HEK293 (cell line): Measurements from ENCODE around the gene SAT1.

Experiments used
- BCL11B ChIP-seq: fragments of 450-650 bp; formaldehyde crosslinking; IDR thresholded peaks from 2 replicates; pipeline ENCODE4 v1.5.1; 2016; ENCODE audit warnings: low read depth, missing biosample characterization, missing genetic modification characterization
- GLIS1 ChIP-seq: fragments of 450-650 bp; formaldehyde crosslinking; IDR thresholded peaks from 2 replicates; pipeline ENCODE4 v1.5.1; 2016; ENCODE audit warnings: missing biosample characterization, missing genetic modification characterization
- HOXA7 ChIP-seq: sonication (generic); formaldehyde crosslinking; IDR thresholded peaks from 2 replicates; pipeline ENCODE4 v1.8.1; 2022; ENCODE audit warnings: missing genetic modification reagents, borderline replicate concordance
- KLF7 ChIP-seq: fragments of 450-650 bp; formaldehyde crosslinking; IDR thresholded peaks from 2 replicates; pipeline ENCODE4 v1.5.1; 2016; ENCODE audit warnings: missing biosample characterization, missing genetic modification characterization, borderline replicate concordance
- PRDM1 ChIP-seq: fragments of 450-650 bp; formaldehyde crosslinking; IDR thresholded peaks from 2 replicates; pipeline ENCODE4; 2016; ENCODE audit warnings: missing biosample characterization, missing genetic modification characterization
- TCF7L2 ChIP-seq: IDR thresholded peaks from 2 replicates; pipeline ENCODE4 v1.6.1; 2011; ENCODE audit warnings: low read depth, mild to moderate bottlenecking, inconsistent platforms, low read length, moderate library complexity, borderline replicate concordance
- ZBTB20 ChIP-seq: fragments of 450-650 bp; formaldehyde crosslinking; IDR thresholded peaks from 2 replicates; pipeline ENCODE4 v1.5.1; 2016; ENCODE audit warnings: missing biosample characterization, missing genetic modification characterization
- ZFP69B ChIP-seq: fragments of 450-650 bp; formaldehyde crosslinking; IDR thresholded peaks from 2 replicates; pipeline ENCODE4 v1.5.1; 2016; ENCODE audit warnings: missing biosample characterization, missing genetic modification characterization
- ZIC2 ChIP-seq: fragments of 450-650 bp; formaldehyde crosslinking; IDR thresholded peaks from 2 replicates; pipeline ENCODE4 v1.5.1; 2016; ENCODE audit warnings: missing biosample characterization, missing genetic modification characterization
- ZNF114 ChIP-seq: fragments of 450-650 bp; formaldehyde crosslinking; IDR thresholded peaks from 2 replicates; pipeline ENCODE4 v1.5.0; 2017; ENCODE audit warnings: missing biosample characterization, missing genetic modification characterization
- ZNF121 ChIP-seq: fragments of 450-650 bp; formaldehyde crosslinking; IDR thresholded peaks from 2 replicates; pipeline ENCODE4 v1.5.1; 2016; ENCODE audit warnings: missing biosample characterization, missing genetic modification characterization
- ZNF132 ChIP-seq: fragments of 450-650 bp; formaldehyde crosslinking; IDR thresholded peaks from 2 replicates; pipeline ENCODE4 v1.5.1; 2017; ENCODE audit warnings: missing biosample characterization, missing genetic modification characterization, borderline replicate concordance
- ZNF140 ChIP-seq: fragments of 450-650 bp; formaldehyde crosslinking; IDR thresholded peaks from 2 replicates; pipeline ENCODE4 v1.5.1; 2016; ENCODE audit warnings: missing biosample characterization, missing genetic modification characterization
- ZNF146 ChIP-seq: fragments of 450-650 bp; formaldehyde crosslinking; IDR thresholded peaks from 2 replicates; pipeline ENCODE4 v1.5.1; 2016; ENCODE audit warnings: missing biosample characterization, missing genetic modification characterization
- ZNF223 ChIP-seq: fragments of 450-650 bp; formaldehyde crosslinking; IDR thresholded peaks from 2 replicates; pipeline ENCODE4 v1.5.1; 2016; ENCODE audit warnings: missing biosample characterization, missing genetic modification characterization
- ZNF292 ChIP-seq: fragments of 450-650 bp; formaldehyde crosslinking; IDR thresholded peaks from 2 replicates; pipeline ENCODE4 v1.5.1; 2016; ENCODE audit warnings: low read depth, missing biosample characterization, missing genetic modification characterization, borderline replicate concordance
- ZNF366 ChIP-seq: fragments of 450-650 bp; formaldehyde crosslinking; conservative IDR thresholded peaks from 2 replicates; pipeline ENCODE4 v1.5.1; 2016; ENCODE audit warnings: missing biosample characterization, missing genetic modification characterization
- ZNF404 ChIP-seq: fragments of 450-650 bp; formaldehyde crosslinking; IDR thresholded peaks from 2 replicates; pipeline ENCODE4 v1.5.1; 2017; ENCODE audit warnings: missing biosample characterization, missing genetic modification characterization
- ZNF514 ChIP-seq: fragments of 450-650 bp; formaldehyde crosslinking; IDR thresholded peaks from 2 replicates; pipeline ENCODE4 v1.5.1; 2016; ENCODE audit warnings: missing biosample characterization, missing genetic modification characterization
- ZNF621 ChIP-seq: fragments of 450-650 bp; formaldehyde crosslinking; IDR thresholded peaks from 2 replicates; pipeline ENCODE4 v1.5.1; 2017; ENCODE audit warnings: missing biosample characterization, missing genetic modification characterization
- ZNF626 ChIP-seq: fragments of 450-650 bp; sonication (Bioruptor Pico); formaldehyde crosslinking; IDR thresholded peaks from 2 replicates; pipeline ENCODE4 v1.5.1; 2018; ENCODE audit warnings: missing biosample characterization, missing genetic modification characterization, inconsistent platforms
- ZNF76 ChIP-seq: fragments of 450-650 bp; formaldehyde crosslinking; IDR thresholded peaks from 2 replicates; pipeline ENCODE4; 2016; ENCODE audit warnings: low read depth, missing biosample characterization, missing genetic modification characterization, borderline replicate concordance
- ZSCAN30 ChIP-seq: fragments of 450-650 bp; IDR thresholded peaks from 2 replicates; pipeline ENCODE4 v1.5.1; 2018; ENCODE audit warnings: missing biosample characterization, mild to moderate bottlenecking, missing genetic modification characterization, moderate library complexity
- ZSCAN4 ChIP-seq: fragments of 450-650 bp; formaldehyde crosslinking; IDR thresholded peaks from 2 replicates; pipeline ENCODE4 v1.5.1; 2017; ENCODE audit warnings: missing biosample characterization, missing genetic modification characterization
- ZXDB ChIP-seq: fragments of 450-650 bp; formaldehyde crosslinking; IDR thresholded peaks from 2 replicates; pipeline ENCODE4 v1.5.1; 2016; ENCODE audit warnings: missing biosample characterization, missing genetic modification characterization
- TF ChIP-seq, protein P1 (sequence below): fragments of 450-650 bp; formaldehyde crosslinking; IDR thresholded peaks from 2 replicates; pipeline ENCODE4 v1.5.1; 2016; ENCODE audit warnings: missing biosample characterization, missing genetic modification characterization
- TF ChIP-seq, protein P2 (sequence below): fragments of 450-650 bp; formaldehyde crosslinking; IDR thresholded peaks from 2 replicates; pipeline ENCODE4 v1.5.1; 2016; ENCODE audit warnings: missing biosample characterization, missing genetic modification characterization
- TF ChIP-seq, protein P3 (sequence below): fragments of 450-650 bp; formaldehyde crosslinking; IDR thresholded peaks from 2 replicates; pipeline ENCODE4 v1.5.1; 2017; ENCODE audit warnings: missing biosample characterization, missing genetic modification characterization
- TF ChIP-seq, protein P4 (sequence below): fragments of 450-650 bp; formaldehyde crosslinking; IDR thresholded peaks from 2 replicates; pipeline ENCODE4 v1.5.1; 2016; ENCODE audit warnings: missing biosample characterization, missing genetic modification characterization

Gene SAT1

DNA sequence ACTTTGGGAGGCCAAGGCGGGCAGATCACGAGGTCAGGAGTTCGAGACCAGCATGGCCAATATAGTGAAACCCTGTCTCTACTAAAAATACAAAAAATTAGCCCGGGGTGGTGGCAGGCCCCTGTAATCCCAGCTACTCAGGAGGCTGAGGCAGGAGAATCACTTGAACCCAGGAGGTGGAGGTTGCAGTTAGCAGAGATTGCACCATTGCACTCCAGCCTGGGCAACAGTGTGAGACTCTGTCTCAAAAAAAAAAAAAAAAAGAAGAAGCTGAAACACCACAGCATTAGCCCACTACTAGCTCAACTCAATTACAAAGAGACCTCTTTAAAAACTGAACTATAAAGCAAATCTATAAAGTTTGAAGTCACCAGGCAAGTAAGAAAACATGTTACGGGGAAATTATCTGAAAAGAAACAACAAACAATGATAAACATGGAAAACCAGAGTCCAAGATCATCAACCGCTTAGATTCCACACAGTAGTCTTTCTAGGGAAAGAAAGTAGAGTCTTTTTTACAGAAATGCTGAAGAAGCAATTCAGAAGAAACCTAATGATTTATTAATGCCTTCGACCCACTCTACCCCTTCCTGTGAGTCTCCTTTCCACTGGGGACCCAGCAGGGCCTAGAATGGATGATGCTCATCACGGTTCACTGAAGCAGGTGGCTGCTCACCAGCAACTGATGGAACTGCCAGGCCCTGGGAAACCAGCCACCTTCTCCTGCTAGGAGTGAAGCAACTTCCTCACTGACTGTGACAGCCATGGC, 6.6 kb downstream of the SAT1 start (continued):
- TF ChIP-seq PRDM1 (tag by site-specific recombination) (no peak), ZNF114 (tag by site-specific recombination) (no peak), ZNF514 (tag by site-specific recombination) (no peak), ZSCAN4 (tag by site-specific recombination) (no peak), ZNF140 (no peak), ZXDB (tag by site-specific recombination) (no peak; the same call in 1 of the 2 replicates), ZNF626 (tag by site-specific recombination) (no peak), ZNF404 (tag by site-specific recombination) (no peak), BCL11B (0 out of 2 replicates have a peak, but pooled peaks have one; percentile 16), ZIC2 (tag by site-specific recombination) (peak; percentile 80), ZNF76 (0 out of 2 replicates have a peak, but pooled peaks have one; percentile 8), ZSCAN30 (tag by site-specific recombination) (peak; percentile 32; the same call in 1 of the 2 replicates), ZNF146 (tag by site-specific recombination) (no peak), ZNF121 (tag by site-specific recombination) (peak; percentile 96), ZBTB20 (tag by site-specific recombination) (peak; percentile 55), GLIS1 (tag by site-specific recombination) (peak; percentile 56), ZNF292 (no peak), ZNF621 (tag by site-specific recombination) (no peak), TCF7L2 (no peak), ZFP69B (tag by site-specific recombination) (peak; percentile 54; the same call in 1 of the 2 replicates), HOXA7 (CRISPR knock-in tag) (no peak), ZNF223 (no peak), ZNF132 (tag by site-specific recombination) (no peak), KLF7 (tag by site-specific recombination) (no peak), ZNF366 (tag by site-specific recombination) (no peak)
- TF ChIP-seq, protein P1, sequence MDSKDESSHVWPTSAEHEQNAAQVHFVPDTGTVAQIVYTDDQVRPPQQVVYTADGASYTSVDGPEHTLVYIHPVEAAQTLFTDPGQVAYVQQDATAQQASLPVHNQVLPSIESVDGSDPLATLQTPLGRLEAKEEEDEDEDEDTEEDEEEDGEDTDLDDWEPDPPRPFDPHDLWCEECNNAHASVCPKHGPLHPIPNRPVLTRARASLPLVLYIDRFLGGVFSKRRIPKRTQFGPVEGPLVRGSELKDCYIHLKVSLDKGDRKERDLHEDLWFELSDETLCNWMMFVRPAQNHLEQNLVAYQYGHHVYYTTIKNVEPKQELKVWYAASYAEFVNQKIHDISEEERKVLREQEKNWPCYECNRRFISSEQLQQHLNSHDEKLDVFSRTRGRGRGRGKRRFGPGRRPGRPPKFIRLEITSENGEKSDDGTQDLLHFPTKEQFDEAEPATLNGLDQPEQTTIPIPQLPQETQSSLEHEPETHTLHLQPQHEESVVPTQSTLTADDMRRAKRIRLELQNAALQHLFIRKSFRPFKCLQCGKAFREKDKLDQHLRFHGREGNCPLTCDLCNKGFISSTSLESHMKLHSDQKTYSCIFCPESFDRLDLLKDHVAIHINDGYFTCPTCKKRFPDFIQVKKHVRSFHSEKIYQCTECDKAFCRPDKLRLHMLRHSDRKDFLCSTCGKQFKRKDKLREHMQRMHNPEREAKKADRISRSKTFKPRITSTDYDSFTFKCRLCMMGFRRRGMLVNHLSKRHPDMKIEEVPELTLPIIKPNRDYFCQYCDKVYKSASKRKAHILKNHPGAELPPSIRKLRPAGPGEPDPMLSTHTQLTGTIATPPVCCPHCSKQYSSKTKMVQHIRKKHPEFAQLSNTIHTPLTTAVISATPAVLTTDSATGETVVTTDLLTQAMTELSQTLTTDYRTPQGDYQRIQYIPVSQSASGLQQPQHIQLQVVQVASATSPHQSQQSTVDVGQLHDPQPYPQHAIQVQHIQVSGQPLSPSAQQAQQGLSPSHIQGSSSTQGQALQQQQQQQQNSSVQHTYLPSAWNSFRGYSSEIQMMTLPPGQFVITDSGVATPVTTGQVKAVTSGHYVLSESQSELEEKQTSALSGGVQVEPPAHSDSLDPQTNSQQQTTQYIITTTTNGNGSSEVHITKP (tag by site-specific recombination), result peak; percentile 76
- TF ChIP-seq, protein P2, sequence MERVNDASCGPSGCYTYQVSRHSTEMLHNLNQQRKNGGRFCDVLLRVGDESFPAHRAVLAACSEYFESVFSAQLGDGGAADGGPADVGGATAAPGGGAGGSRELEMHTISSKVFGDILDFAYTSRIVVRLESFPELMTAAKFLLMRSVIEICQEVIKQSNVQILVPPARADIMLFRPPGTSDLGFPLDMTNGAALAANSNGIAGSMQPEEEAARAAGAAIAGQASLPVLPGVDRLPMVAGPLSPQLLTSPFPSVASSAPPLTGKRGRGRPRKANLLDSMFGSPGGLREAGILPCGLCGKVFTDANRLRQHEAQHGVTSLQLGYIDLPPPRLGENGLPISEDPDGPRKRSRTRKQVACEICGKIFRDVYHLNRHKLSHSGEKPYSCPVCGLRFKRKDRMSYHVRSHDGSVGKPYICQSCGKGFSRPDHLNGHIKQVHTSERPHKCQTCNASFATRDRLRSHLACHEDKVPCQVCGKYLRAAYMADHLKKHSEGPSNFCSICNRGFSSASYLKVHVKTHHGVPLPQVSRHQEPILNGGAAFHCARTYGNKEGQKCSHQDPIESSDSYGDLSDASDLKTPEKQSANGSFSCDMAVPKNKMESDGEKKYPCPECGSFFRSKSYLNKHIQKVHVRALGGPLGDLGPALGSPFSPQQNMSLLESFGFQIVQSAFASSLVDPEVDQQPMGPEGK (tag by site-specific recombination), result no peak
- TF ChIP-seq, protein P3, sequence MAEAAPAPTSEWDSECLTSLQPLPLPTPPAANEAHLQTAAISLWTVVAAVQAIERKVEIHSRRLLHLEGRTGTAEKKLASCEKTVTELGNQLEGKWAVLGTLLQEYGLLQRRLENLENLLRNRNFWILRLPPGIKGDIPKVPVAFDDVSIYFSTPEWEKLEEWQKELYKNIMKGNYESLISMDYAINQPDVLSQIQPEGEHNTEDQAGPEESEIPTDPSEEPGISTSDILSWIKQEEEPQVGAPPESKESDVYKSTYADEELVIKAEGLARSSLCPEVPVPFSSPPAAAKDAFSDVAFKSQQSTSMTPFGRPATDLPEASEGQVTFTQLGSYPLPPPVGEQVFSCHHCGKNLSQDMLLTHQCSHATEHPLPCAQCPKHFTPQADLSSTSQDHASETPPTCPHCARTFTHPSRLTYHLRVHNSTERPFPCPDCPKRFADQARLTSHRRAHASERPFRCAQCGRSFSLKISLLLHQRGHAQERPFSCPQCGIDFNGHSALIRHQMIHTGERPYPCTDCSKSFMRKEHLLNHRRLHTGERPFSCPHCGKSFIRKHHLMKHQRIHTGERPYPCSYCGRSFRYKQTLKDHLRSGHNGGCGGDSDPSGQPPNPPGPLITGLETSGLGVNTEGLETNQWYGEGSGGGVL (tag by site-specific recombination), result no peak
- TF ChIP-seq, protein P4, sequence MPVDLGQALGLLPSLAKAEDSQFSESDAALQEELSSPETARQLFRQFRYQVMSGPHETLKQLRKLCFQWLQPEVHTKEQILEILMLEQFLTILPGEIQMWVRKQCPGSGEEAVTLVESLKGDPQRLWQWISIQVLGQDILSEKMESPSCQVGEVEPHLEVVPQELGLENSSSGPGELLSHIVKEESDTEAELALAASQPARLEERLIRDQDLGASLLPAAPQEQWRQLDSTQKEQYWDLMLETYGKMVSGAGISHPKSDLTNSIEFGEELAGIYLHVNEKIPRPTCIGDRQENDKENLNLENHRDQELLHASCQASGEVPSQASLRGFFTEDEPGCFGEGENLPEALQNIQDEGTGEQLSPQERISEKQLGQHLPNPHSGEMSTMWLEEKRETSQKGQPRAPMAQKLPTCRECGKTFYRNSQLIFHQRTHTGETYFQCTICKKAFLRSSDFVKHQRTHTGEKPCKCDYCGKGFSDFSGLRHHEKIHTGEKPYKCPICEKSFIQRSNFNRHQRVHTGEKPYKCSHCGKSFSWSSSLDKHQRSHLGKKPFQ (tag by site-specific recombination), result no peak
